HG03460 (cell line): ENCODE measurements around the gene SPEF2.

Source experiments
- ATAC-seq: cut with Tn5 transposase; IDR thresholded peaks from one replicate; pipeline ENCODE4 v1.9.1; 2021; ENCODE audit not compliant: unreplicated experiment

SPEF2 gene

GRCh38 chr5:35698047-35698808 lies 80.6 kb downstream of the SPEF2 start:
- ATAC-seq, result no peak

- no peak for ATAC-seq
Measured at GRCh38 chr5:35707659-35708058, 90.0 kb downstream of the SPEF2 start.

GRCh38 chr5:35709688-35710087 lies 92.0 kb downstream of the SPEF2 start:
- ATAC-seq, result no peak

- ATAC-seq, result no peak
Measured at GRCh38 chr5:35717718-35718117, 100.1 kb downstream of the SPEF2 start.

- no peak for ATAC-seq
Measured at GRCh38 chr5:35735718-35736117, 118.1 kb downstream of the SPEF2 start.

GRCh38 chr5:35736280-35736679 lies 118.6 kb downstream of the SPEF2 start:
- ATAC-seq, result no peak

- no peak for ATAC-seq
Measured at GRCh38 chr5:35741126-35741716, 123.6 kb downstream of the SPEF2 start.

GRCh38 chr5:35741971-35742370 lies 124.3 kb downstream of the SPEF2 start:
- no peak for ATAC-seq

- no peak for ATAC-seq
Measured at GRCh38 chr5:35743644-35744043, 126.0 kb downstream of the SPEF2 start.

GRCh38 chr5:35745193-35745592 lies 127.5 kb downstream of the SPEF2 start:
- ATAC-seq, result no peak

- ATAC-seq, result no peak
Measured at GRCh38 chr5:35745660-35746059, 128.0 kb downstream of the SPEF2 start.

GRCh38 chr5:35752012-35752411 lies 134.3 kb downstream of the SPEF2 start:
- no peak for ATAC-seq

- no peak for ATAC-seq
Measured at GRCh38 chr5:35753500-35753899, 135.8 kb downstream of the SPEF2 start.

- ATAC-seq, result no peak
Measured at GRCh38 chr5:35754481-35754880, 136.8 kb downstream of the SPEF2 start.

- ATAC-seq, result no peak
Measured at GRCh38 chr5:35755966-35756365, 138.3 kb downstream of the SPEF2 start.

- no peak for ATAC-seq
Measured at GRCh38 chr5:35758151-35758724, 140.6 kb downstream of the SPEF2 start.

GRCh38 chr5:35761541-35761940 lies 143.9 kb downstream of the SPEF2 start:
- ATAC-seq, result no peak

- ATAC-seq, result no peak
Measured at GRCh38 chr5:35762368-35762767, 144.7 kb downstream of the SPEF2 start.

GRCh38 chr5:35765921-35766320 lies 148.3 kb downstream of the SPEF2 start:
- no peak for ATAC-seq

GRCh38 chr5:35771300-35771699 lies 153.6 kb downstream of the SPEF2 start:
- no peak for ATAC-seq

GRCh38 chr5:35771839-35772238 lies 154.2 kb downstream of the SPEF2 start:
- ATAC-seq, result no peak

- no peak for ATAC-seq
Measured at GRCh38 chr5:35773967-35774366, 156.3 kb downstream of the SPEF2 start.
